Fibroblast of lung (primary cell): ENCODE results near the gene TSPAN11. TPM values are rescaled to one million over a fixed set of nuclear protein-coding genes. Genes with fewer than 3 reads are reported as not detected.

Experiments
- DNase-seq, 2 donors: peaks; one replicate each; pipeline versions ENCODE4 v3.0.0 to v3.0.0-alpha.2; 2010; ENCODE audit warnings: low read depth in 2 of 2
- H2AFZ ChIP-seq: 2 replicates; pipeline ENCODE4 v1.5.1; 2012; ENCODE audit warnings: low read length, control low read depth, inconsistent platforms
- H3K27ac ChIP-seq: 2 replicates; pipeline ENCODE4 v1.5.1; 2011; ENCODE audit warnings: low read length, control low read depth; ENCODE audit not compliant: insufficient read depth
- H3K27me3 ChIP-seq: 2 replicates; pipeline ENCODE4 v1.5.1; 2011; ENCODE audit warnings: mild to moderate bottlenecking, low read length; ENCODE audit not compliant: control insufficient read depth, insufficient read depth
- H3K36me3 ChIP-seq: 2 replicates; pipeline ENCODE4 v1.5.1; 2011; ENCODE audit warnings: low read length; ENCODE audit not compliant: control insufficient read depth, insufficient read depth
- H3K4me1 ChIP-seq: 2 replicates; pipeline ENCODE4 v1.5.1; 2011; ENCODE audit warnings: low read length; ENCODE audit not compliant: control insufficient read depth, insufficient read depth; ENCODE audit errors: extremely low read depth
- H3K4me2 ChIP-seq: 2 replicates; pipeline ENCODE4 v1.5.1; 2011; ENCODE audit warnings: low read length, control low read depth; ENCODE audit not compliant: insufficient read depth; ENCODE audit errors: extremely low read depth
- H3K4me3 ChIP-seq, 4 experiments: fragments of 200-600 bp in 1 of 4; sonication (generic) in 1 of 4; replicated peaks in 1 of 4; 2 replicates each; pipeline ENCODE4 v1.5.1; 2011 to 2016; ENCODE audit warnings: low read length in 4 of 4, low read depth in 3 of 4, mild to moderate bottlenecking in 3 of 4, control low read depth in 2 of 4, inconsistent platforms in 1 of 4, mixed read lengths in 1 of 4; ENCODE audit not compliant: insufficient read depth in 1 of 4; ENCODE audit errors: control extremely low read depth in 1 of 4
- H3K79me2 ChIP-seq: 2 replicates; pipeline ENCODE4 v1.5.1; 2012; ENCODE audit warnings: mild to moderate bottlenecking, low read length, inconsistent platforms; ENCODE audit not compliant: control insufficient read depth, insufficient read depth
- H3K9ac ChIP-seq: 2 replicates; pipeline ENCODE4 v1.5.1; 2011; ENCODE audit warnings: mild to moderate bottlenecking, low read length, control low read depth; ENCODE audit not compliant: insufficient read depth
- H3K9me3 ChIP-seq: 2 replicates; pipeline ENCODE4 v1.5.1; 2012; ENCODE audit warnings: low read depth, low read length; ENCODE audit not compliant: control insufficient read depth, insufficient read depth
- H4K20me1 ChIP-seq: 2 replicates; pipeline ENCODE4 v1.5.1; 2011; ENCODE audit warnings: low read length; ENCODE audit not compliant: control insufficient read depth, insufficient read depth; ENCODE audit errors: extremely low read depth
- EZH2 ChIP-seq: IDR thresholded peaks from 2 replicates; pipeline ENCODE4 v1.5.1; 2012; ENCODE audit warnings: low read length, control low read depth, mild to moderate bottlenecking; ENCODE audit errors: missing control alignments
- polyA plus RNA-seq, 2 donors: library from polyadenylated mRNA; depleted of rRNA in 1 of 2; stranded (reverse) in 1 of 2; unstranded in 1 of 2; fragments of >200 nt; gene quantifications; 2 replicates each; pipeline ENCODE4 v1.2.1, GENCODE V29; 2011 to 2012; ENCODE audit warnings: missing spikeins in 1 of 2
- total RNA-seq: library from RNA; depleted of rRNA; stranded (reverse); fragments of >200 nt; gene quantifications from 2 replicates; pipeline ENCODE4 v1.2.1, GENCODE V29; 2014
- TF ChIP-seq, protein P1 (sequence below), 2 donors: IDR thresholded peaks in 1 of 2; conservative IDR thresholded peaks in 1 of 2; 1 replicate in 1 of 2; 2 replicates in 1 of 2; pipeline ENCODE4 v1.5.1; 2011 to 2012; ENCODE audit warnings: low read length in 2 of 2, control low read depth in 1 of 2, inconsistent platforms in 1 of 2, low read depth in 1 of 2, mild to moderate bottlenecking in 1 of 2

The TSPAN11 gene
- total and polyA plus RNA-seq, 2 donors (not counting 1 experiment from before 2014, with no cell fraction given) = 0.02 to 2.6 TPM

DNA sequence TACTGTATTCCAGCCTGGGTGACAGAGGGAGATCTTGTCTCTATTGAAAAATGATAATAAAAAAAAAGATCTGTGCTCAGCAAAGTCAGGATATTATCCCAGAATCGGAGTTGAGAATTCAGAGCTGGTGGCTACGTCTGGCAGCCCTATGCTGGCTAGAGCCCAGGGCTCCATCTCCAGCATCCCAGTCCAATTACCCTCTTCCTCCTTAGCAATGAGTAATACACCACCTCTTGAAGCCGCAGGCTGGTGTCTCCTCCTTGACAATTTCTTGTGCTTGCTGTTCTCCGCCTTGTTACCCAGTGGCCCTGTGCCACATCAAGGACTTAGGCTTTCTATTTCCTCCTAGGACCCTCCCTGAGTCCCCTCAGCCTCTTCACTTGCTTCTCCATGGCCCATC lies 108.7 kb downstream of the TSPAN11 start:
- Histone ChIP-seq H3K4me1 (no peaks in the 10 kb centered on the region), H4K20me1 (no peaks in the 10 kb centered on the region), H3K27me3 (no peaks in the 10 kb centered on the region), H2AFZ (no peak overlapping the region), H3K4me3 (no peak overlapping the region), H3K27ac (no peak overlapping the region), H3K4me2 (no peak overlapping the region), H3K9me3 (no peaks in the 10 kb centered on the region), H3K9ac (no peak overlapping the region), H3K79me2 (no peaks in the 10 kb centered on the region), H3K36me3 (no peaks in the 10 kb centered on the region)
- TF ChIP-seq, protein P1, sequence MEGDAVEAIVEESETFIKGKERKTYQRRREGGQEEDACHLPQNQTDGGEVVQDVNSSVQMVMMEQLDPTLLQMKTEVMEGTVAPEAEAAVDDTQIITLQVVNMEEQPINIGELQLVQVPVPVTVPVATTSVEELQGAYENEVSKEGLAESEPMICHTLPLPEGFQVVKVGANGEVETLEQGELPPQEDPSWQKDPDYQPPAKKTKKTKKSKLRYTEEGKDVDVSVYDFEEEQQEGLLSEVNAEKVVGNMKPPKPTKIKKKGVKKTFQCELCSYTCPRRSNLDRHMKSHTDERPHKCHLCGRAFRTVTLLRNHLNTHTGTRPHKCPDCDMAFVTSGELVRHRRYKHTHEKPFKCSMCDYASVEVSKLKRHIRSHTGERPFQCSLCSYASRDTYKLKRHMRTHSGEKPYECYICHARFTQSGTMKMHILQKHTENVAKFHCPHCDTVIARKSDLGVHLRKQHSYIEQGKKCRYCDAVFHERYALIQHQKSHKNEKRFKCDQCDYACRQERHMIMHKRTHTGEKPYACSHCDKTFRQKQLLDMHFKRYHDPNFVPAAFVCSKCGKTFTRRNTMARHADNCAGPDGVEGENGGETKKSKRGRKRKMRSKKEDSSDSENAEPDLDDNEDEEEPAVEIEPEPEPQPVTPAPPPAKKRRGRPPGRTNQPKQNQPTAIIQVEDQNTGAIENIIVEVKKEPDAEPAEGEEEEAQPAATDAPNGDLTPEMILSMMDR (conservative IDR thresholded peaks at IDR 0.05 in 1 of 2, IDR thresholded peaks at IDR 0.05 in 1 of 2; ENCODE audit: low read depth in 1 of 2, low read length in 2 of 2) = no peak
- TF ChIP-seq EZH2 = no peak
- peak in 1 of 2 donors; percentile 48 for DNase-seq

DNA sequence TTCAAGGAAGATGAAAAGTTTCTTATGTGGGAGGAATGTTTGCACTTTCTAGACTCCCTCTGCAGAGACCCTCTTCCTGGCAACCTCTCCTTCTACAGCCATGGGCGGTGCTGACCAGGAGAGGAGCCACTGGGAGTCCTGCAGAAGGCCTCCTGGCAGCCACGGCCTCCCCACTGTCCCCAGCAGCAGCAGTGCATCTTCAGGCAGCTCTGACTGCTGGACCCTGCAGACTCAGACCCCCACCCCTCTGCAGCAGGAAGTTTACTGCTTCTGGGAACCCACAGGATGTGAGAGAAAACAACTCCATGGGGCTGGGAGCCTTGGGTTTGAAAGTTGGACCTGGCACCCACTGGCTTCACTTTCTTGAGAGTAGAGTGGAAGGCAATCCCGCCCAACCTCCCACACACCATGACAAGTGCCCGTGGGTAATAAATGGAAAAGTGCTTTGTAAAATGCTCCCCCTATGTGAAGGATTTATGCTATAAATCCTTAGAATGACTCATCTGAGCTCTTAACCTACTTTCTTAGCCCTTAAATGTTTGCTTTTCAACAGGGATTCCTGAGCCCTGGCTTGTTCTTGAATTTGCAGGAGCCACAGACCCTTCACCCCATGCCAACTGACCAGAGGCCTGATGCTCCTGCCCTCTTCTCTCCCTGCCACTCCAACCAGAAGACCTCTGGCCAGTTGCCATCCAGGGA lies 109.6 kb downstream of the TSPAN11 start:
- H3K4me2 ChIP-seq = no peak overlapping the region
- TF ChIP-seq EZH2 = no peak
- TF ChIP-seq, protein P1 (conservative IDR thresholded peaks at IDR 0.05 in 1 of 2, IDR thresholded peaks at IDR 0.05 in 1 of 2; ENCODE audit: low read depth in 1 of 2, low read length in 2 of 2) = no peak

DNA sequence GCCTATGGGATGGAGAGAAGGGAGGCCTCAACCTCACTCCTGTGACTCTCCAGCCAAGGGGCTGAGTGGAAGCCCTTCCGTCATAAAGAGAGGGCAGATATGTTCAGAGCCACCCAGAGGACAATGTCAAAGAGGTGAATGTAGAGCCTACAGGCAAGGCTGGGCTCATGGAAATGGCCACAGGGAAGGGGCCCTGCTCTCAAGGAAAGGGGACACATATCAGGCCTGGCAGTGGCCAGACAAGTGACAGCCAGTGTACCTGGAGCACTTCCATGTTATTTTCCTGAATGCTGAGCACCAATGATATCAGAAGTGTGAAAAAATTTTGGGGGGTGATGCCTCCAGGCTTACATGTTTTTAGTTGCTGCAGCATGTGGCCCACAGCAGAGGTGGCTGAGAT lies 110.5 kb downstream of the TSPAN11 start:
- no peaks in the 10 kb centered on the region for H3K27me3 ChIP-seq
- no peaks in the 10 kb centered on the region for H3K9me3 ChIP-seq
- no peak overlapping the region for H3K4me2 ChIP-seq
- no peaks in the 10 kb centered on the region for H3K36me3 ChIP-seq
- TF ChIP-seq, protein P1 (conservative IDR thresholded peaks at IDR 0.05 in 1 of 2, IDR thresholded peaks at IDR 0.05 in 1 of 2; ENCODE audit: low read depth in 1 of 2, low read length in 2 of 2) = no peak
- TF ChIP-seq EZH2 = no peak
- H3K4me3 ChIP-seq = no peak overlapping the region
- H4K20me1 ChIP-seq = no peaks in the 10 kb centered on the region
- no peak for DNase-seq
- H3K9ac ChIP-seq = no peak overlapping the region
- no peak overlapping the region for H2AFZ ChIP-seq
- H3K4me1 ChIP-seq = no peaks in the 10 kb centered on the region
- no peak overlapping the region for H3K27ac ChIP-seq
- no peaks in the 10 kb centered on the region for H3K79me2 ChIP-seq

More for the DNA sequence above, 109.6 kb downstream of the TSPAN11 start:
- Histone ChIP-seq H3K27ac (no peak overlapping the region), H2AFZ (no peak overlapping the region), H3K4me3 (no peak overlapping the region), H3K4me1 (no peaks in the 10 kb centered on the region), H3K79me2 (no peaks in the 10 kb centered on the region), H3K9me3 (no peaks in the 10 kb centered on the region), H4K20me1 (no peaks in the 10 kb centered on the region), H3K36me3 (no peaks in the 10 kb centered on the region), H3K9ac (no peak overlapping the region), H3K27me3 (no peaks in the 10 kb centered on the region)
- peak; percentile 18 to 42 for DNase-seq
